ENCODE results near the gene WDR54. TPM values are rescaled to one million over a fixed set of nuclear protein-coding genes. Genes with fewer than 3 reads are reported as not detected.

The WDR54 gene
- total and polyA plus RNA-seq, 4 donors = 15.4 to 42.3 (median 32.0) TPM

GRCh38 chr2:74416778-74417177, 4.8 kb upstream of the WDR54 start:
- H3K27ac ChIP-seq (ENCODE audit: low read depth in 1 of 2, low read length in 1 of 2) = no peak overlapping the region
- ATAC-seq (ENCODE audit: insufficient read depth, low FRiP score) (no peak), DNase-seq (no peak)
- no peak overlapping the region for H3K9ac ChIP-seq (ENCODE audit: insufficient read depth in 1 of 2, low read length in 2 of 2)
- H3K9me3 ChIP-seq (ENCODE audit: control insufficient read depth in 4 of 4, insufficient read depth in 3 of 4, low read length in 3 of 4) = no peaks in the 10 kb centered on the region
- no peaks in the 10 kb centered on the region for H3K27me3 ChIP-seq (ENCODE audit: control insufficient read depth in 3 of 3, insufficient read depth in 3 of 3, low read length in 2 of 3)
- H3K4me1 ChIP-seq (ENCODE audit: control insufficient read depth in 5 of 5, insufficient read depth in 5 of 5, low read length in 5 of 5) = peaks cover 0 to 21% (median 0%) of the 10 kb centered on the region in 5 donors
- 62 to 69% methylated on average over 3 of the region's 3 CpGs for WGBS, 2 donors
- H3K4me3 ChIP-seq = no peak overlapping the region
- H3K36me3 ChIP-seq (ENCODE audit: control insufficient read depth in 4 of 4, insufficient read depth in 4 of 4, low read length in 4 of 4) = no peaks in the 10 kb centered on the region
- TF ChIP-seq, protein P1, sequence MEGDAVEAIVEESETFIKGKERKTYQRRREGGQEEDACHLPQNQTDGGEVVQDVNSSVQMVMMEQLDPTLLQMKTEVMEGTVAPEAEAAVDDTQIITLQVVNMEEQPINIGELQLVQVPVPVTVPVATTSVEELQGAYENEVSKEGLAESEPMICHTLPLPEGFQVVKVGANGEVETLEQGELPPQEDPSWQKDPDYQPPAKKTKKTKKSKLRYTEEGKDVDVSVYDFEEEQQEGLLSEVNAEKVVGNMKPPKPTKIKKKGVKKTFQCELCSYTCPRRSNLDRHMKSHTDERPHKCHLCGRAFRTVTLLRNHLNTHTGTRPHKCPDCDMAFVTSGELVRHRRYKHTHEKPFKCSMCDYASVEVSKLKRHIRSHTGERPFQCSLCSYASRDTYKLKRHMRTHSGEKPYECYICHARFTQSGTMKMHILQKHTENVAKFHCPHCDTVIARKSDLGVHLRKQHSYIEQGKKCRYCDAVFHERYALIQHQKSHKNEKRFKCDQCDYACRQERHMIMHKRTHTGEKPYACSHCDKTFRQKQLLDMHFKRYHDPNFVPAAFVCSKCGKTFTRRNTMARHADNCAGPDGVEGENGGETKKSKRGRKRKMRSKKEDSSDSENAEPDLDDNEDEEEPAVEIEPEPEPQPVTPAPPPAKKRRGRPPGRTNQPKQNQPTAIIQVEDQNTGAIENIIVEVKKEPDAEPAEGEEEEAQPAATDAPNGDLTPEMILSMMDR (IDR thresholded peaks at IDR 0.05; ENCODE audit: control extremely low read depth, extremely low read depth) = no peak

GRCh38 chr2:74417197-74417596, 4.3 kb upstream of the WDR54 start:
- TF ChIP-seq, protein P1 (IDR thresholded peaks at IDR 0.05; ENCODE audit: control extremely low read depth, extremely low read depth) = no peak
- ATAC-seq (ENCODE audit: insufficient read depth, low FRiP score) = no peak
- no peak overlapping the region for H3K4me3 ChIP-seq
- H3K4me1 ChIP-seq (ENCODE audit: control insufficient read depth in 5 of 5, insufficient read depth in 5 of 5, low read length in 5 of 5) = peaks cover 0 to 24% (median 0%) of the 10 kb centered on the region in 5 donors
- WGBS, 2 donors = 84 to 86% methylated on average over 3 of the region's 3 CpGs
- no peaks in the 10 kb centered on the region for H3K36me3 ChIP-seq (ENCODE audit: control insufficient read depth in 4 of 4, insufficient read depth in 4 of 4, low read length in 4 of 4)
- H3K27ac ChIP-seq (ENCODE audit: low read depth in 1 of 2, low read length in 1 of 2) = no peak overlapping the region
- DNase-seq = no peak
- no peaks in the 10 kb centered on the region for H3K27me3 ChIP-seq (ENCODE audit: control insufficient read depth in 3 of 3, insufficient read depth in 3 of 3, low read length in 2 of 3)
- H3K9me3 ChIP-seq (ENCODE audit: control insufficient read depth in 4 of 4, insufficient read depth in 3 of 4, low read length in 3 of 4) = no peaks in the 10 kb centered on the region
- H3K9ac ChIP-seq (ENCODE audit: insufficient read depth in 1 of 2, low read length in 2 of 2) = no peak overlapping the region

DNA sequence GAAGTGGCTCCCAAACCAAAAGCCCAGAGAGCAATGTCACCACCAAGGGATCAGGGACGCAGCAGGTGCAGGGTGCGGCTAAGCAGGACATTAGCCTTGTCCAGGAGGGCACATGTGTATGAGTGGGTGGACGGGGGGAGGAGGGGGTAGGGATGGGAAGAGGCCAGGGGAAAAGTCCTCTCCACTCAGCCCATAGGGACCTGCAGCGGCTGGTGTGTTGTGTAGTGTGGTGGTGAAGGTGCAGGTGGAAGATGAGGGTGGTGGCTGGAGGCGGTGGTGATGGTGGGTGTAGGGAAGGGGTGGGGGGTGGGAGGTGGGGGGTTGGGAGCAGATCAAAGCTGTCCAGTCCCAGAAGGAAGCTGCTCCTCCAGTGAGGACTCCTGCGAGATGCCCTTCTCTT, 3.8 kb upstream of the WDR54 start:
- H3K36me3 ChIP-seq (ENCODE audit: control insufficient read depth in 4 of 4, insufficient read depth in 4 of 4, low read length in 4 of 4) = no peaks in the 10 kb centered on the region
- DNase-seq = no peak
- H3K4me3 ChIP-seq = no peak overlapping the region
- no peaks in the 10 kb centered on the region for H3K27me3 ChIP-seq (ENCODE audit: control insufficient read depth in 3 of 3, insufficient read depth in 3 of 3, low read length in 2 of 3)
- H3K4me1 ChIP-seq (ENCODE audit: control insufficient read depth in 5 of 5, insufficient read depth in 5 of 5, low read length in 5 of 5) = peaks cover 0 to 25% (median 0%) of the 10 kb centered on the region in 5 donors
- TF ChIP-seq, protein P1 (IDR thresholded peaks at IDR 0.05; ENCODE audit: control extremely low read depth, extremely low read depth) = no peak
- WGBS, 2 donors = 94 to 99% methylated on average over 6 of the region's 6 CpGs
- H3K9ac ChIP-seq (ENCODE audit: insufficient read depth in 1 of 2, low read length in 2 of 2) = no peak overlapping the region
- no peak overlapping the region for H3K27ac ChIP-seq (ENCODE audit: low read depth in 1 of 2, low read length in 1 of 2)
- no peaks in the 10 kb centered on the region for H3K9me3 ChIP-seq (ENCODE audit: control insufficient read depth in 4 of 4, insufficient read depth in 3 of 4, low read length in 3 of 4)
- no peak for ATAC-seq (ENCODE audit: insufficient read depth, low FRiP score)

GRCh38 chr2:74418312-74418711, 3.2 kb upstream of the WDR54 start:
- no peak for ATAC-seq (ENCODE audit: insufficient read depth, low FRiP score)
- WGBS, 2 donors = 69 to 86% methylated on average over 27 of the region's 27 CpGs
- H3K4me3 ChIP-seq = no peak overlapping the region
- H3K36me3 ChIP-seq (ENCODE audit: control insufficient read depth in 4 of 4, insufficient read depth in 4 of 4, low read length in 4 of 4) = no peaks in the 10 kb centered on the region
- no peaks in the 10 kb centered on the region for H3K27me3 ChIP-seq (ENCODE audit: control insufficient read depth in 3 of 3, insufficient read depth in 3 of 3, low read length in 2 of 3)
- DNase-seq = peak in 1 of 3 donors; percentile 37
- peaks cover 0 to 25% (median 0%) of the 10 kb centered on the region in 5 donors for H3K4me1 ChIP-seq (ENCODE audit: control insufficient read depth in 5 of 5, insufficient read depth in 5 of 5, low read length in 5 of 5)
- TF ChIP-seq, protein P1 (IDR thresholded peaks at IDR 0.05; ENCODE audit: control extremely low read depth, extremely low read depth) = no peak
- no peak overlapping the region for H3K27ac ChIP-seq (ENCODE audit: low read depth in 1 of 2, low read length in 1 of 2)
- no peak overlapping the region for H3K9ac ChIP-seq (ENCODE audit: insufficient read depth in 1 of 2, low read length in 2 of 2)
- no peaks in the 10 kb centered on the region for H3K9me3 ChIP-seq (ENCODE audit: control insufficient read depth in 4 of 4, insufficient read depth in 3 of 4, low read length in 3 of 4)
